Measurements from ENCODE around the gene P4HA2. TPM values are rescaled to one million over a fixed set of nuclear protein-coding genes. Genes with fewer than 3 reads are reported as not detected.

P4HA2 gene
- total RNA-seq, 4 donors from 2014 or later = 22.1 to 53.5 (median 32.7) TPM

DNA sequence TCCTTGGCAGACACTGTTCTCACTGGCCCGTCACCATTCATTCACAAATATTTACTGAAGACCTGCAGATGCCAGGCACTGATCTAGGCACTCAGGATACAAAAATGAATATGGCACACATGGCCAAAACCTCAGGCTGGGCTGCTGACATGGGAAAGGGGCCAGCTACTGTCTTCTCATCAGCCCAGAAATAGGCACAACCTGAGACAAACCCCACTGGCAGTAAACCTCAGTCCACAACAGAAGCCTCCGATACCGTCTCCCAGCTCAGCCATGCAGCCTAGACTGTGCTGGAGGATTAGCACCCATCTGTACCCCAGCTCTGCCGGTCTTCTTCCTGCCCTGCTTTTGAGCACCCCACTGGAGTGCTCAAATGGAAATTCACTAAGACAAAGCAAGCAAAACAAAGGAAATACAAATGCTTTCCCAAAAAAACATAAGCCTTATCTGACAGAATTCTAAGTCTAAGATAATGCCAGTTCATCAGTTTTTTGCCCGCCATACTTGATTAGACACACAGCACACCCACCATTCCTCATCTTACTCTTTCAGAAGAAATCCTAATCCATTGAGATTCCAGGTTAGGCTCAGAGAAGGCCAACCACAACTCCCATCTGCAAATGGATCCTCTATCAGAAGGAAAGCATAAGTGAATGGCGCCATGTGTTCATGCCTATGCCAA, 8.2 kb downstream of the P4HA2 start:
- Histone ChIP-seq H3K4me3 (no peak overlapping the region), H3K9me3 (no peaks in the 10 kb centered on the region), H3K27me3 (no peaks in the 10 kb centered on the region), H3K4me1 (peaks cover 10 to 31% (median 25%) of the 10 kb centered on the region in 4 donors), H3K27ac (no peak overlapping the region), H3K36me3 (peaks cover 0 to 7% (median 0%) of the 10 kb centered on the region in 4 donors)
- DNase-seq = no peak
- TF ChIP-seq POLR2A (IDR thresholded peaks at IDR 0.05) = no peak
- TF ChIP-seq EP300 (IDR thresholded peaks at IDR 0.05; ENCODE audit: low read depth) = no peak
- TF ChIP-seq CTCF (IDR thresholded peaks at IDR 0.05) = no peak
- in situ Hi-C loops (cut with MboI; ENCODE audit: low pct_ligation_motif_present in 1 of 4, low pct_unique_long_range_greater_than_20kb in 1 of 4, low sequenced_read_pairs in 3 of 4) (no loop called here), intact Hi-C loops (cut with DNase I; ENCODE audit: low total_unique reads) (no loop called here)
- 88 to 100% methylated on average over 3 to 6 of the region's 6 CpGs for WGBS, 2 donors (ENCODE audit: low coverage in 1 of 2)

- DNase-seq = no peak
- no peaks in the 10 kb centered on the region for H3K27me3 ChIP-seq
- H3K36me3 ChIP-seq = peaks cover 0 to 12% (median under 1%) of the 10 kb centered on the region in 4 donors
- WGBS, 2 donors (ENCODE audit: low coverage in 1 of 2) = 96% methylated on average over 4 of the region's 4 CpGs; no CpG with 5 or more reads in 1 of the 2 donors
- no peak for TF ChIP-seq EP300 (IDR thresholded peaks at IDR 0.05; ENCODE audit: low read depth)
- no peak for TF ChIP-seq POLR2AphosphoS5 (IDR thresholded peaks at IDR 0.05)
- no peak for TF ChIP-seq CTCF (IDR thresholded peaks at IDR 0.05)
- TF ChIP-seq POLR2A (IDR thresholded peaks at IDR 0.05) = no peak
- no peaks in the 10 kb centered on the region for H3K9me3 ChIP-seq
- intact Hi-C loops (cut with DNase I; ENCODE audit: low total_unique reads) (no loop called here), in situ Hi-C loops (cut with MboI; ENCODE audit: low pct_ligation_motif_present in 1 of 4, low pct_unique_long_range_greater_than_20kb in 1 of 4, low sequenced_read_pairs in 3 of 4) (no loop called here)
- peaks cover 10 to 24% (median 18%) of the 10 kb centered on the region in 4 donors for H3K4me1 ChIP-seq
- H3K27ac ChIP-seq = no peak overlapping the region
- H3K4me3 ChIP-seq = no peak overlapping the region
Observed at GRCh38 chr5:132218321-132218720, 9.3 kb downstream of the P4HA2 start.

DNA sequence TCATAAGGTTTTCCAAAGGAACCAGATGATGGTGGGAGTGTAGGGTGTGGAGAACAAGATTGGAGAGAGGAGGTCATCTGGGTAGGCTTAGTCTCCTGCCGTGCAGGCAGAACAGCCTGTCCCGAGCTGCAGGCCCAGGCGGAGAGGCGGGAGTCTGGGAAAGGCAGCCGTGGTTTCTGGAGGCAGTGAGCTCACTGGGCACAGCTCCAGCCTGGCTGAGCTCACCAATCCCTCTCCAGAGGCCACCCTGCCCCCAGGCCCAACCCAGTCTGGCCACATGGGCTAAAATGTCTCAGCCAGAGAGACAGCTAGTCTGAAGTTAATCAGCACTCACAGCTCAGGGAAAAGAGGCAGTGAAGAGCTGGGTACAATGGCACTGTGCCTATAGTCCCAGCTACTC, 12.3 kb downstream of the P4HA2 start:
- Histone ChIP-seq H3K36me3 (peaks cover 0 to 33% (median 11%) of the 10 kb centered on the region in 4 donors), H3K27ac (peak overlapping the region; percentile 79 to 83 (median 82))

DNA sequence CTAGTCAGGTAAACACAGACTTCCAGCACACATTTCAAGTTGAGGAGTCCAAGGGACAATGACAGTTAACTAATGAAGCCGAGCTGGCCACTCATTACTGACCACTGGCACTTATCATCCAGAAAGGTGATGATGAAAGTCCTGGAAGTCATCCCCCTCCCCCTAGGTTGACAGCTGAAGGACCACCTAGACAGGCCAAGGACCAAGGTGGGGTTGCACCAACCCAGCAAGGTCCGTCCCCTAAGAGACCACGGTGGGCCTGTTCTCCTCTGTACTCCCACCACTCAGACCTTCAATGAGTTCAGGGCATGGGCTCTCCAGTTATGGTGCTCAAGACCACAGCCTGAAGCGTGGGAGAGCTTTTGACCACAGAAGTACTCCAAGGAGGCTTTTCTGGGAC, 13.2 kb downstream of the P4HA2 start:
- TF ChIP-seq CTCF (IDR thresholded peaks at IDR 0.05) (no peak), EP300 (IDR thresholded peaks at IDR 0.05; ENCODE audit: low read depth) (no peak), POLR2A (IDR thresholded peaks at IDR 0.05) (no peak), POLR2AphosphoS5 (IDR thresholded peaks at IDR 0.05) (no peak)
- WGBS, 2 donors (ENCODE audit: low coverage in 1 of 2) = 98% methylated on average over 4 of the region's 4 CpGs; no CpG with 5 or more reads in 1 of the 2 donors
- Histone ChIP-seq H3K36me3 (peaks cover 0 to 36% (median 12%) of the 10 kb centered on the region in 4 donors), H3K9me3 (no peaks in the 10 kb centered on the region), H3K4me3 (no peak overlapping the region), H3K4me1 (peaks cover 6 to 16% (median 7%) of the 10 kb centered on the region in 4 donors), H3K27ac (peak overlapping the region; percentile 79 to 83 (median 82)), H3K27me3 (no peaks in the 10 kb centered on the region)
- intact Hi-C loops (cut with DNase I; ENCODE audit: low total_unique reads) = loop anchor here (5.0 kb wide), 1 partner anchor 748 kb away; the partner anchor contains the start of gene AFF4
- no peak for DNase-seq
- in situ Hi-C loops (cut with MboI; ENCODE audit: low pct_ligation_motif_present in 1 of 4, low pct_unique_long_range_greater_than_20kb in 1 of 4, low sequenced_read_pairs in 3 of 4) = no loop called here

More for the DNA sequence above, 12.3 kb downstream of the P4HA2 start:
- 21 to 28% methylated on average over 4 to 5 of the region's 5 CpGs for WGBS, 2 donors (ENCODE audit: low coverage in 1 of 2)
- peak; percentile 5 for TF ChIP-seq EP300 (IDR thresholded peaks at IDR 0.05; ENCODE audit: low read depth)
- peak; percentile 49 to 79 (median 66) for TF ChIP-seq POLR2AphosphoS5 (IDR thresholded peaks at IDR 0.05)
- no peak for TF ChIP-seq CTCF (IDR thresholded peaks at IDR 0.05)
- in situ Hi-C loops (cut with MboI; ENCODE audit: low pct_ligation_motif_present in 1 of 4, low pct_unique_long_range_greater_than_20kb in 1 of 4, low sequenced_read_pairs in 3 of 4) (no loop called here), intact Hi-C loops (cut with DNase I; ENCODE audit: low total_unique reads) (no loop called here)
- Histone ChIP-seq H3K27me3 (no peaks in the 10 kb centered on the region), H3K9me3 (no peaks in the 10 kb centered on the region), H3K4me1 (peaks cover 6 to 16% (median 7%) of the 10 kb centered on the region in 4 donors), H3K4me3 (no peak overlapping the region)
- peak; percentile 80 for DNase-seq
